Liver (tissue), 2 donors: ENCODE measurements around the gene CRYZL1.

Source experiments
- TF ChIP-seq, protein P1 (sequence below): fragments of 150-350 bp; IDR thresholded peaks from 2 replicates; pipeline ENCODE4 v1.5.1; 2017; ENCODE audit warnings: improper control_type of control experiment, low read depth, low read length; ENCODE audit not compliant: missing input control
- TF ChIP-seq, protein P2 (sequence below): IDR thresholded peaks from 2 replicates; pipeline ENCODE4 v1.6.1; 2016; ENCODE audit warnings: antibody characterized with exemption
- donor health status: healthy.

DNA sequence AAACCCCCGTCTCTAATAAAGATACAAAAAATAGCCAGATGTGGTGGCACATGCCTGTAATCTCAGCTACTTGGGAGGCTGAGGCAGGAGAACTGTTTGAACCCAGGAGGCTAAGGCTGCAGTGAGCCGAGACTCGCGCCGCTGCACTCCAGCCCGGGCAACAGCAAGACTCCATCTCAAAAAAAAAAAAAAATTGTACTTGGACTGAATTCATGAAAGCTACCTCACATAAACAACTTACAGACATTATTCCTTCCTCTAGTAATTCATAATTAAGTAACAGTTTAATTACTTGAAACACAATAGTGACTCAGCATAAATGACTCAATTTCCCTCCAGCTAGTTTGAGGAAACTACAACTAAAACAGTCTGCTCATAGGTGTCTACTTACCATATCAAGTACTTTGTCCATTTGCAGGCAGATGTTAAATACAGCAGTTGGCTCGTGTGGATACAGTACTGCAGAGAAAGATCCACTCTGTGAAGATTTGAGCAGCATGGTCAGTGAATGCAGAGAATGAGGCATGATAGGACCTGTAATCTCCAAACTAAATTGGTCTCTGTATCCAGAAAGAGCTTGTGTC, 62.5 kb downstream of the CRYZL1 start:
- TF ChIP-seq, protein P1, sequence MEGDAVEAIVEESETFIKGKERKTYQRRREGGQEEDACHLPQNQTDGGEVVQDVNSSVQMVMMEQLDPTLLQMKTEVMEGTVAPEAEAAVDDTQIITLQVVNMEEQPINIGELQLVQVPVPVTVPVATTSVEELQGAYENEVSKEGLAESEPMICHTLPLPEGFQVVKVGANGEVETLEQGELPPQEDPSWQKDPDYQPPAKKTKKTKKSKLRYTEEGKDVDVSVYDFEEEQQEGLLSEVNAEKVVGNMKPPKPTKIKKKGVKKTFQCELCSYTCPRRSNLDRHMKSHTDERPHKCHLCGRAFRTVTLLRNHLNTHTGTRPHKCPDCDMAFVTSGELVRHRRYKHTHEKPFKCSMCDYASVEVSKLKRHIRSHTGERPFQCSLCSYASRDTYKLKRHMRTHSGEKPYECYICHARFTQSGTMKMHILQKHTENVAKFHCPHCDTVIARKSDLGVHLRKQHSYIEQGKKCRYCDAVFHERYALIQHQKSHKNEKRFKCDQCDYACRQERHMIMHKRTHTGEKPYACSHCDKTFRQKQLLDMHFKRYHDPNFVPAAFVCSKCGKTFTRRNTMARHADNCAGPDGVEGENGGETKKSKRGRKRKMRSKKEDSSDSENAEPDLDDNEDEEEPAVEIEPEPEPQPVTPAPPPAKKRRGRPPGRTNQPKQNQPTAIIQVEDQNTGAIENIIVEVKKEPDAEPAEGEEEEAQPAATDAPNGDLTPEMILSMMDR: no peak
- TF ChIP-seq, protein P2, sequence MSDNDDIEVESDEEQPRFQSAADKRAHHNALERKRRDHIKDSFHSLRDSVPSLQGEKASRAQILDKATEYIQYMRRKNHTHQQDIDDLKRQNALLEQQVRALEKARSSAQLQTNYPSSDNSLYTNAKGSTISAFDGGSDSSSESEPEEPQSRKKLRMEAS: no peak
